ENCODE results near the gene SH3PXD2A. TPM values are rescaled to one million over a fixed set of nuclear protein-coding genes. Genes with fewer than 3 reads are reported as not detected.

Gene SH3PXD2A
- total and polyA plus RNA-seq, 7 donors, result 19.0 to 58.2 (median 24.5) TPM

DNA sequence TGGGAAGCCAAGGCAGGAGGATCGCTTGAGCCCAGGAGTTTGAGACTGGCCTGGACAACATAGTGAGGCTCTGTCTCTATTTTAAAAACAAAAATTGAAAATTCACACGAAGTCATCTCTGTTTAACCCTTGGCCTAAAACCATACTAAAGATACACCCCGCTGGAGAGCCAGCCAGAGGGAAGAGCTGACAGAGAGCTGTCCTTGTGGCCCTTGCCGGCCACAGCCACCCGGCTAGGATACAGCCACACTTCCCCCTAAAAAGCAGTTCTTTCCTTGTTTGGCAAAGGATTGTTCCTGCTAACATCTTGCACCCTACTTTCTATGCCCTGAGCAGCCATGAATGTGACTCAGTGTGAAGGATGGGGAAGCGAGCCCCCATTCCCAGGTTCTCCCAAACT lies 49.6 kb downstream of the SH3PXD2A start:
- no peaks in the 10 kb centered on the region for H3K36me3 ChIP-seq
- DNase-seq, result no peak
- 87 to 91% methylated on average over 6 of the region's 6 CpGs for WGBS, 2 donors
- intact Hi-C loops (cut with DNase I), result no loop called here
- H3K4me3 ChIP-seq, result no peak overlapping the region
- H3K9me3 ChIP-seq, result no peaks in the 10 kb centered on the region
- H3K27me3 ChIP-seq, result no peaks in the 10 kb centered on the region
- no peak for TF ChIP-seq EP300 (IDR thresholded peaks at IDR 0.05)
- TF ChIP-seq, protein P1, sequence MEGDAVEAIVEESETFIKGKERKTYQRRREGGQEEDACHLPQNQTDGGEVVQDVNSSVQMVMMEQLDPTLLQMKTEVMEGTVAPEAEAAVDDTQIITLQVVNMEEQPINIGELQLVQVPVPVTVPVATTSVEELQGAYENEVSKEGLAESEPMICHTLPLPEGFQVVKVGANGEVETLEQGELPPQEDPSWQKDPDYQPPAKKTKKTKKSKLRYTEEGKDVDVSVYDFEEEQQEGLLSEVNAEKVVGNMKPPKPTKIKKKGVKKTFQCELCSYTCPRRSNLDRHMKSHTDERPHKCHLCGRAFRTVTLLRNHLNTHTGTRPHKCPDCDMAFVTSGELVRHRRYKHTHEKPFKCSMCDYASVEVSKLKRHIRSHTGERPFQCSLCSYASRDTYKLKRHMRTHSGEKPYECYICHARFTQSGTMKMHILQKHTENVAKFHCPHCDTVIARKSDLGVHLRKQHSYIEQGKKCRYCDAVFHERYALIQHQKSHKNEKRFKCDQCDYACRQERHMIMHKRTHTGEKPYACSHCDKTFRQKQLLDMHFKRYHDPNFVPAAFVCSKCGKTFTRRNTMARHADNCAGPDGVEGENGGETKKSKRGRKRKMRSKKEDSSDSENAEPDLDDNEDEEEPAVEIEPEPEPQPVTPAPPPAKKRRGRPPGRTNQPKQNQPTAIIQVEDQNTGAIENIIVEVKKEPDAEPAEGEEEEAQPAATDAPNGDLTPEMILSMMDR (IDR thresholded peaks at IDR 0.05), result no peak
- H3K4me1 ChIP-seq, result peaks cover 0 to 8% (median 0%) of the 10 kb centered on the region in 4 donors
- H3K27ac ChIP-seq, result no peak overlapping the region

DNA sequence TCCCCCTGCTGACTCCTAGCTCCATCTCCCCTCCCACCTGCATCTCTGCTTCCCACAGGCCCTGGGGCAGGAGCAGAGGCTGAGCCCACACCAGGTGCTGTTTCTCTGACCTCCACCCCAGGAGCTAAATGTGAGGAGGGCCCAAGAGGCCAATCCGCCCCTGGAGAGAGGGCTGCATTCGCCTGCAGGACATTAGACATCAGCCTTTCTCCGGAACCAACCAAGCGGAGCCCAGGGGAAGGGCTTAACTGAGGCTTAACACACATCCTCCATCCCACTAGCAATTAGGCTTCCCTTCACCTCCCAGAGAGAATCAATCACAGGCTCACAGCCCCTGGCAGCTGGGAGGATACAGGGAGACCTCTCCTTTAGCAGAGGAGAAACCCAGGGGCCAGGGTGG lies 50.5 kb downstream of the SH3PXD2A start:
- no peak for DNase-seq
- H3K4me1 ChIP-seq, result peaks cover 0 to 14% (median 0%) of the 10 kb centered on the region in 4 donors
- H3K4me3 ChIP-seq, result no peak overlapping the region
- TF ChIP-seq, protein P1 (IDR thresholded peaks at IDR 0.05), result no peak
- TF ChIP-seq POLR2AphosphoS5 (IDR thresholded peaks at IDR 0.05), result no peak
- no peak for TF ChIP-seq EP300 (IDR thresholded peaks at IDR 0.05)
- TF ChIP-seq POLR2A (IDR thresholded peaks at IDR 0.05), result no peak
- no peaks in the 10 kb centered on the region for H3K36me3 ChIP-seq
- no peaks in the 10 kb centered on the region for H3K27me3 ChIP-seq
- H3K27ac ChIP-seq, result no peak overlapping the region
- 96 to 97% methylated on average over 4 of the region's 4 CpGs for WGBS, 2 donors
- H3K9me3 ChIP-seq, result no peaks in the 10 kb centered on the region
- intact Hi-C loops (cut with DNase I), result no loop called here

DNA sequence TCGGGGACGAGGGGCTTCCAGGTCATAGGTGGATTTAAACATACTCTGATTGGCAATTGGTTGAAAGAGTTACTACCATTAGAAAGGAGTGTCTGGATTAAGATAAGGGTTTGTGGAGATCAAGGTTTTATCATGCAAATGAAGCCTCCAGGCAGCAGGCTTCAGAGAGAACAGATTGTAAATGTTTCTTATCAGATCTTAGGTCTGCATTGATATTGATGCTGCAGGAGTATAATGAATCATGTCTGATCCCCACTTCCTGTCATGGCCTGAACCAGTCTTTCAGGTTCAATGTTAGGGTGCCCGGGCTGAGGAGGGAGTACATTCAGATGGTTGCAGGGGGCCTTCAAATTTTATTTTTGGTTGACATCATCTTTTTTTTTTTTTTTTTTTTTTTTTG lies 51.4 kb downstream of the SH3PXD2A start:
- Histone ChIP-seq H3K4me3 (no peak overlapping the region), H3K27me3 (no peaks in the 10 kb centered on the region), H3K36me3 (no peaks in the 10 kb centered on the region), H3K9me3 (no peaks in the 10 kb centered on the region), H3K27ac (no peak overlapping the region), H3K4me1 (peaks cover 0 to 14% (median 0%) of the 10 kb centered on the region in 4 donors)
- intact Hi-C loops (cut with DNase I), result no loop called here
- DNase-seq, result no peak
- WGBS, 2 donors, result 12 to 58% methylated on average over 3 of the region's 3 CpGs
- TF ChIP-seq POLR2A (IDR thresholded peaks at IDR 0.05), result no peak
- no peak for TF ChIP-seq POLR2AphosphoS5 (IDR thresholded peaks at IDR 0.05)
- TF ChIP-seq, protein P1 (IDR thresholded peaks at IDR 0.05), result no peak
- no peak for TF ChIP-seq EP300 (IDR thresholded peaks at IDR 0.05)

DNA sequence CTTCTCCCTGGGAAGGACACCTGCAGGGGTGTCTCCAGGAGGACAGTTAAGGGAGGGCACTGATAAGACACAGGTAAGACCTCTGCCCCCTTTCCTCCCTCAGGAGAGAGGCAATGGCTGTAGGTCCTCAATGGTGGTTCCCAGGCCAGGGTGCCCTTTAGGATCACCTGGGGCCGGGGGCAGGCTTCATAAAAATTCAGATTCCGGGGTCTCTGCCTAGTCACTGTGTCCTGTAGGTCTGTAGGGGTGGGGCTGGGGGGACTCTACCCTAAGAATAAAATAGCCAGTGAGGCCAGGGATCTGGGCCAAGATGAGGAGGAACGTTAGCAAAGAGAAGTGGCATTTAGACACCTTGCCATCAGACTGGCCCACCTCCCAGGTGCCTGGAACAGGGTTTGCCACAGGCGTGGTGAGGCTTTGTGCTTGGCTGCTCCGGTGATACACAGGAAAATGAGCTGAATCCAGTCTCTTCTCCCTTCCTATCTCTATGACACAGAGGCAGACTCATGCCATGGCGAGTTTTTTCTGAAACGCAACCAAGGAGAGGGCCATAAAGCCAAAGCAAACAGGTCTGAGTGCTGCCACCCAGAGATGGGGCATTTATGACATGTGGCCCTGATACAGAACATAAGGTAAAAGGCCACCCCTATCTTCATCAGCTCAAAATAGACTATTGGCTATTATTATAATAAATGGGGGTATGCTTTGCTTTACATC lies 52.6 kb downstream of the SH3PXD2A start:
- intact Hi-C loops (cut with DNase I), result no loop called here
- 26 to 68% methylated on average over 7 of the region's 7 CpGs for WGBS, 2 donors
- H3K27me3 ChIP-seq, result no peaks in the 10 kb centered on the region
- H3K4me1 ChIP-seq, result peaks cover 0 to 14% (median 0%) of the 10 kb centered on the region in 4 donors
- H3K4me3 ChIP-seq, result no peak overlapping the region
- no peaks in the 10 kb centered on the region for H3K36me3 ChIP-seq
- DNase-seq, result no peak
- H3K27ac ChIP-seq, result no peak overlapping the region
- TF ChIP-seq POLR2A (IDR thresholded peaks at IDR 0.05), result no peak
- TF ChIP-seq, protein P1 (IDR thresholded peaks at IDR 0.05), result no peak
- no peaks in the 10 kb centered on the region for H3K9me3 ChIP-seq

DNA sequence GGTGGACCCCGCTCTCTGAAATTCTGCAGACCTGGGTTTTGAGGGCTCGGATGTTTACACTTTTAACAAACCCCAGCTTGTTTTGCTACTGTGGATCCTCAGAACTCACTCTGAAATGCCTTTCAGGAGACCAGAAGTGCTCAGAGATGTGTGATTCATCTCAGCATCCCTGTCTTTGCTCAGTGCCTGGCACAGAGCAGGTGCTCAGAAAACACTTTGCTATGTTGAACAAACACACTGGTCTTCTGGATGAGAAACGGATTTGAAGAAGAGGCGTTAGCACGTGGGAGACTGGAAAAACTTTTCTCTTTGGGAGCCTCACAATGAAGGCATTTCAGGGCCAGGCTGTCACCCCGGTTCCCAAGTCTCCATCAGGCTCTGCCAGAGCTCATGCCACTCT lies 53.3 kb downstream of the SH3PXD2A start:
- intact Hi-C loops (cut with DNase I), result no loop called here
- Histone ChIP-seq H3K36me3 (no peaks in the 10 kb centered on the region), H3K4me3 (no peak overlapping the region), H3K27me3 (no peaks in the 10 kb centered on the region), H3K27ac (no peak overlapping the region), H3K9me3 (no peaks in the 10 kb centered on the region), H3K4me1 (peaks cover 0 to 14% (median 0%) of the 10 kb centered on the region in 4 donors)
- 54 to 79% methylated on average over 6 of the region's 6 CpGs for WGBS, 2 donors
- DNase-seq, result no peak
- no peak for TF ChIP-seq EP300 (IDR thresholded peaks at IDR 0.05)
- TF ChIP-seq POLR2A (IDR thresholded peaks at IDR 0.05), result no peak
- TF ChIP-seq, protein P1 (IDR thresholded peaks at IDR 0.05), result no peak
- TF ChIP-seq POLR2AphosphoS5 (IDR thresholded peaks at IDR 0.05), result no peak

Data from sigmoid colon (tissue), 7 donors.